HG02642 (cell line): ENCODE measurements around the gene BTBD9.

Experiments used
- ATAC-seq: cut with Tn5 transposase; IDR thresholded peaks from one replicate; pipeline ENCODE4 v1.9.1; 2021; ENCODE audit warnings: mild to moderate bottlenecking; ENCODE audit not compliant: unreplicated experiment, poor library complexity

Gene BTBD9

GRCh38 chr6:38492031-38492430 is 147.7 kb downstream of the BTBD9 start:
- ATAC-seq: no peak

GRCh38 chr6:38489951-38490350 is 149.8 kb downstream of the BTBD9 start:
- no peak for ATAC-seq

DNA sequence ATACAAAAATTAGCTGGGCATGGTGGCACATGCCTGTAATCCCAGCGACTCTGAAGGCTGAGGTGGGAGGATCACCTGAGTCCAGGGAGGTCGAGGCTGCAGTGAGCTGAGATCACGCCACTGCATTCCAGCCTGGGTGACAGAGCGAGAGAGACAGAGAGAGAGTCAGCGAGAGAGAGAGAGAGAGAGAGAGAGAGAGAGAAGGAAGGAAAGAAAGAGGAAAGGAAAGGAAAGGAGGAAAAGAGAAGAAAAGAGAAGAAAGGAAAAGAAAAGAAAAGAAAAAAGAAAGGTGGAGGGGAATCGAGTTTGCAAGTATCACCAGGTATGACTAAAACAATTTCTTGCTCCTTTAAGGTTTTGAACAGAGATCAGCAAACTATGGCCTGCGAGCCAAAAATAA is 152.3 kb downstream of the BTBD9 start:
- no peak for ATAC-seq

GRCh38 chr6:38485488-38485887 is 154.2 kb downstream of the BTBD9 start:
- ATAC-seq: no peak

- no peak for ATAC-seq
These were observed 155.1 kb downstream of the BTBD9 start for GRCh38 chr6:38484656-38485055.

GRCh38 chr6:38483526-38483925 is 156.2 kb downstream of the BTBD9 start:
- ATAC-seq: peak; percentile 62

DNA sequence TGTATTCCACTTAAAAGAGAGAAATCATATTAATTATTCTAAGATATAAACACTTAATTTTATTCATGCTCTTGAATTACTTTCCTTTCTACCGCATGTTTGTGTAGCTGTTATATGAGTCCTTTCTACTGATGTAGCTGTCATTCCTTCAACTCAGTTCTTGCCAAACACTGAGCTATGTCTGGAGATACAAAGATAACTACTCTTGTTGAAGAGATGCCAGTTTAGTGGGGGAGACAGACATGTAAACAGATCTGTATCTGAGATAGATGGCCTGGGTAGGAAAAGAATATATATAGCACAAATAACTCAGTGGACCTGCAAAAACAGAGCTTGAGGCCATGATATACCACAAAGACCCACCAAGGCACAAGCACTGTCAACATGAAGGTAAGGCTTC is 157.3 kb downstream of the BTBD9 start:
- ATAC-seq: no peak

DNA sequence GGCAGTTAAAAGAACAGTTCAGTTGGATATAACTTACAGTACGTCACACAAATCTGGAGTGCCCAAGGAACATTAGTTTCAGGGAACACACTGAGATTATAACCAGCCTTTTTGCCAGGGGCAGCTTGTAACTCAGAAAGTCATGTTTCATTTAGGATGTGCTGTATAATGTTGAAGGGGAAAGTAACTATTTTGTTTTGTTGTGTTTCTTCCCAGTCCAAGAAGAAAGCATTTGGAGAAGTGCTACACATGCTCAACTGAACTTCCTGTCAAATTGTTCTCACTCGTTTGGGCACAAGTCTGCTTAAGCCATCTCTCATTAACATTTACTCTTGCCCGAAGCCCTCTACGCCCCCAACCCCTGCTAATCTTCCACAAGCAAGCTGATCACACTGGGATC is 157.9 kb downstream of the BTBD9 start:
- ATAC-seq: no peak

DNA sequence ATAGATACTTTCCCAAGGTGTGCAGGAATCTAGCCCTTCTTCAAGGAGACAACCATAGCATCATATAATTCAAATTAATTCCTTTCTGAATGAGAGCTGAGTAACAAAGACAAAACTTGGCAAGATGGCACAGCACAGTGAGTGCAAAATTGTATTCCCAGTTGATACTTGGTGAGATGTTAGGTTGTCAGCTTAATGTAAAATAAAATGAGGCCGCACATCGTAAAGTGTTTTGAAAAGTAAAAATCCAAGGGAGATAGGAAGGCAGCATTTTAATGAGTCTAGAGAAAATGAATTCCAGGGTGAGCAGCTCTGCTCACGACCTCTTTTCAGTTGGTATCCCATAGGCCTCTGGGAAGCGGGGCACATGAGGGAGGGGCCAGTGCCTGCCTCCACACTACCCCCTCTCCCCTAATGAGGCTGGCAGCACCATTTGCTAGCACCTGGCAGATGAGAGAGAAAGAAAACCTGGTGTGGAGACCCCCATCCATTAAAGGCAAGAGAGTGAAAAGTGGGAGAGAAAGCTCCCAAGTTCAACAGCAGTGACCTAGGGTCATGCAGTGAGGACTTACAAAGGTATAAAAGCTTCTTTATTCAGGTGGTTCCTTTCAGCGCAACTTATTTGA is 158.4 kb downstream of the BTBD9 start:
- ATAC-seq: no peak

- no peak for ATAC-seq
These were observed 159.7 kb downstream of the BTBD9 start for GRCh38 chr6:38480036-38480435.

DNA sequence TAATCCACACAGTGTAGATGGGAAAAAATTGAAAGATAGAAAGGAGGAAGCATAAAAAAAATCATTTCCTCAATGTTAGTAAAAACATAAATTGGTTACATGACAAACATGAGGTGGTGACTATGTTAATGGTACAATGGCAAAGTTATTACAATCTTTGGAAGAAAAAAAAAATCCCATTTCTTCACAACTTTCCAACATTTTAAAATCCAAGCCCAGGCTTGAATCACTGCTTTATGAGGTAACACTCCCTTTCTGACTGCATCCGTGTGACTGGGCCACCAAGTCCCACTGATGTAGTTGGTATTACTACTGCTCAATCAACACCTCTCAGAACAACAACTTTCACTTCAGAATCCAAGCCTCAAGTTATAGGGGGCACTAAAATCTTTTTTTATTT is 160.4 kb downstream of the BTBD9 start:
- ATAC-seq: no peak

- no peak for ATAC-seq
These were observed 162.0 kb downstream of the BTBD9 start for GRCh38 chr6:38477680-38478260.

DNA sequence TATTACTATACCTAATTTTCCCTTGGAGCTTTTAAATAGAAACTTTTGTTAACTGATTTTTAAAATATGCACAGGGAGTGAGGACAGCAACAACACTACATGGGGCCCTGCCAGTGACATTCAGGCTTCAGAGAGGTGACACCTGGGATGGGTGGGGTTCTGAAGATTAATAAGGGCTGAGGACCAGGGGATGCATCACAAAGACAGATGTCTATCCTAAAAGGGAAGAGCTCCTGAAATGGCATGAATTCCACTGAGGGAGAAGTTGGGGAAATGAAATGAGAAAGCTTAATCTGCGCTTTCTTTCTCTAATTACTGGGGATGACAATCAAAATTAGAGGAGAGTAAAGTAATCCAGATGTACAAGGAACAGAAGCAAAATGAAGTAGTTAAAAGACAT is 162.8 kb downstream of the BTBD9 start:
- no peak for ATAC-seq

GRCh38 chr6:38476141-38476540 is 163.6 kb downstream of the BTBD9 start:
- no peak for ATAC-seq

- no peak for ATAC-seq
These were observed 169.2 kb downstream of the BTBD9 start for GRCh38 chr6:38470548-38470947.

DNA sequence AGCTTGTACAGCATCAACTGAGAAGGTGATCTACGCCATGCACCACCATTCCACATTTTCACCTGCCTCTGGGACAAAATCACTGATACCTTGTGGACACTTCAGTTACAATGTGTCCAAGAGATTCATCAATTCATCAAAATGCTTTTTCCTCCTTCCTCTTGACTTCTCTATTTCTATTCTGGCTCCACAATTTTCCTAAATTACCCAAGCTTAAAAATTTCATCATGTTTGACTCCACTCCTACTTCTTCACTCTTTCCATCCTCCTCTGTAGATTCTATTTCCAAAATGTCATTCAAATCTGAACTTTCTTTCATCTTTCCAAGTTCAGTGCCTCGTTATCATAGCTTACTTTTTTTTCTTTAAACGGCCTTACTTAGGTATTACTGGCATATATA is 172.2 kb downstream of the BTBD9 start:
- ATAC-seq: no peak

- ATAC-seq: no peak
These were observed 179.5 kb downstream of the BTBD9 start for GRCh38 chr6:38460186-38460585.

- no peak for ATAC-seq
These were observed 180.4 kb downstream of the BTBD9 start for GRCh38 chr6:38459291-38459690.

GRCh38 chr6:38453861-38454260 is 185.9 kb downstream of the BTBD9 start:
- ATAC-seq: no peak

- no peak for ATAC-seq
These were observed 186.7 kb downstream of the BTBD9 start for GRCh38 chr6:38452816-38453660.

GRCh38 chr6:38450717-38451116 is 189.0 kb downstream of the BTBD9 start:
- no peak for ATAC-seq

- no peak for ATAC-seq
These were observed 193.8 kb downstream of the BTBD9 start for GRCh38 chr6:38445925-38446324.
